Activated naive CD8-positive, alpha-beta T cell (primary cell): Measurements from ENCODE around the gene ADAMTS3.

Source experiments
- H3K27ac Mint-ChIP-seq: one replicate; pipeline ENCODE4 v1.8.0; 2021; ENCODE audit warnings: mixed read lengths
- H3K27me3 Mint-ChIP-seq: one replicate; pipeline ENCODE4 v1.8.0; 2021; ENCODE audit warnings: mixed read lengths
- H3K36me3 Mint-ChIP-seq: one replicate; pipeline ENCODE4 v1.8.0; 2021; ENCODE audit warnings: mixed read lengths
- H3K4me1 Mint-ChIP-seq: one replicate; pipeline ENCODE4 v1.8.0; 2021; ENCODE audit warnings: low read depth, mixed read lengths
- H3K4me3 Mint-ChIP-seq: one replicate; pipeline ENCODE4 v1.8.0; 2021; ENCODE audit warnings: mild to moderate bottlenecking, mixed read lengths
- H3K9me3 Mint-ChIP-seq: one replicate; pipeline ENCODE4 v1.8.0; 2021; ENCODE audit warnings: low read depth, mixed read lengths

Gene ADAMTS3

DNA sequence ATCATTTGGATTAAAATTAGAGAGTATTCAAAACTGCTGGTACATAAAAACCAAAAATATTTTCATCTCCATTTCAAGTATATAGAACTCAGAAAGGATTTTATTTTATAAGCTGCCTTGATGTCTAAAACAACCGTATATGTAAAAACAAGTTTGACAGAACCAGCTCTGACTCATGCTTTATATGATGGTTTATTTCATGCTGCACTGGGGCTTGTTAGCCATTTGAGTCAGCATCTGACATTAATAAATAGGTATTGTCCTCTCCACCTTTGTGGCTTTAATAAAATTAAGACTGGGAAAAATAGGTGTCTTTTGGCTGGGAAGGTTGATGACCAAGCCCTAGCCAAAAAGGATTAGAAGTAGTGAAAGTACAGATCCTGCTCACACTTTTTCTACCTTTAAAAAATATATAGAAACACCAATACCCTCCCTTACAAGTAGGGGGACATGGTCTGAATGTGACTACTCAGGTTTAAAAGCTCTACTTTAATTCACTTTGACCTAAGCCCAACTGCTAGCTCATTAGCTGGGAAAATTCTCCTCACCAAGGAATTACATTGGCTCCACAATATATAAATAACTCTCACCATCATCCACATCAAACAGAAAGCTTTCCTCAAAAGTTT is 228.1 kb downstream of the ADAMTS3 start:
- Mint-ChIP-seq H3K27me3 (peaks cover 3% of the 10 kb centered on the region), H3K9me3 (no peaks in the 10 kb centered on the region), H3K4me1 (no peaks in the 10 kb centered on the region), H3K27ac (no peak overlapping the region), H3K36me3 (no peaks in the 10 kb centered on the region), H3K4me3 (no peak overlapping the region)

- H3K27me3 Mint-ChIP-seq: peaks cover 1% of the 10 kb centered on the region
- H3K9me3 Mint-ChIP-seq: no peaks in the 10 kb centered on the region
- H3K36me3 Mint-ChIP-seq: no peaks in the 10 kb centered on the region
- H3K4me3 Mint-ChIP-seq: no peak overlapping the region
- no peak overlapping the region for H3K27ac Mint-ChIP-seq
- no peaks in the 10 kb centered on the region for H3K4me1 Mint-ChIP-seq
Observed at GRCh38 chr4:72338060-72338459, 231.0 kb downstream of the ADAMTS3 start.

- Mint-ChIP-seq H3K27ac (no peak overlapping the region), H3K27me3 (peaks cover 3% of the 10 kb centered on the region), H3K4me1 (no peaks in the 10 kb centered on the region), H3K9me3 (no peaks in the 10 kb centered on the region), H3K4me3 (no peak overlapping the region), H3K36me3 (no peaks in the 10 kb centered on the region)
Observed at GRCh38 chr4:72330381-72330780, 238.6 kb downstream of the ADAMTS3 start.

- H3K36me3 Mint-ChIP-seq: no peaks in the 10 kb centered on the region
- no peak overlapping the region for H3K27ac Mint-ChIP-seq
- H3K4me1 Mint-ChIP-seq: no peaks in the 10 kb centered on the region
- no peaks in the 10 kb centered on the region for H3K9me3 Mint-ChIP-seq
- peaks cover 2% of the 10 kb centered on the region for H3K27me3 Mint-ChIP-seq
- H3K4me3 Mint-ChIP-seq: no peak overlapping the region
Observed at GRCh38 chr4:72326692-72327632, 242.1 kb downstream of the ADAMTS3 start.

- H3K9me3 Mint-ChIP-seq: no peaks in the 10 kb centered on the region
- H3K4me1 Mint-ChIP-seq: no peaks in the 10 kb centered on the region
- peaks cover 5% of the 10 kb centered on the region for H3K27me3 Mint-ChIP-seq
- H3K36me3 Mint-ChIP-seq: no peaks in the 10 kb centered on the region
- no peak overlapping the region for H3K4me3 Mint-ChIP-seq
- H3K27ac Mint-ChIP-seq: no peak overlapping the region
Observed at GRCh38 chr4:72325215-72325614, 243.8 kb downstream of the ADAMTS3 start.

DNA sequence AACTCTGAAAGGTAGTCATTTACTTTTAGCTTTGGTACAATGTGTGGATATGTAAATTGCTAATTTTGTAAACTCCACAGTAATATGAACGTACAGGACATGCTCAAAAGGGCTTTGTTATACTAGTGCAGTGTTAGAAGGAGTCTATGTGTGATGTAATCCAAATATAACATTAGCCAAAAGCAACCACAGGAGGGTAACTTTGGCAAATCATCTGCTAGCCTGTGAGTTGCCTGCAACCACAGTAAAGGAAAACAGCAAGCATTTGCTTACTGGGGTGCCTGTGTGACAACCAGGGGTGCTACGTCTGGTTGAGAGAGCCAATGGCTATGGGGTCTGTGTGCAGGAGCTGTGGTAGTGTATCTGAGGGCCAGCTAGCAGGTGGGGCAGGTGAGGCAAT is 245.8 kb downstream of the ADAMTS3 start:
- Mint-ChIP-seq H3K9me3 (no peaks in the 10 kb centered on the region), H3K4me3 (no peak overlapping the region), H3K36me3 (no peaks in the 10 kb centered on the region), H3K27ac (no peak overlapping the region), H3K27me3 (peaks cover 5% of the 10 kb centered on the region), H3K4me1 (peaks cover 6% of the 10 kb centered on the region)

- no peaks in the 10 kb centered on the region for H3K36me3 Mint-ChIP-seq
- peaks cover 3% of the 10 kb centered on the region for H3K27me3 Mint-ChIP-seq
- peaks cover 6% of the 10 kb centered on the region for H3K4me1 Mint-ChIP-seq
- no peak overlapping the region for H3K4me3 Mint-ChIP-seq
- no peaks in the 10 kb centered on the region for H3K9me3 Mint-ChIP-seq
- H3K27ac Mint-ChIP-seq: no peak overlapping the region
Observed at GRCh38 chr4:72320223-72320948, 248.6 kb downstream of the ADAMTS3 start.

DNA sequence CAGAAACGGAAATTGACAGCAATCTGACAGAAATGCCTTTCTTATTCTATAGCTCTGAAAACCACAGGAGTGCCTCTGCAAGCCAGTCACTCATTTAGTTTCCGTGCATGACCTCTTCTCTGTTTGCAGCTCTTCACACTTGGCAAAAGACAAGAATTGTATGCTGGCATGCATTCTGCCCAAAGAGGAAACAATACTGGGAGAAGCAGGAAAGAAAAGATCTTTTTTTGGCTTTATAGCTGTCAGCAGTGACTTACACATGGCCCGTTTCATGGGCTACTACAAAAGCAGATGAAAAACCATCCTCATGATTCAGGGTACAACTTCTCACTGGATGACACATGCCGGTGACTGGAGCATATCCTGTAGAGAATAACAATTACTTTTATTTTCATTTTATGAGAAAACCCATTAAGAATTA is 249.4 kb downstream of the ADAMTS3 start:
- no peaks in the 10 kb centered on the region for H3K36me3 Mint-ChIP-seq
- H3K4me3 Mint-ChIP-seq: peak overlapping the region; percentile 8
- H3K9me3 Mint-ChIP-seq: no peaks in the 10 kb centered on the region
- no peak overlapping the region for H3K27ac Mint-ChIP-seq
- H3K4me1 Mint-ChIP-seq: peaks cover 6% of the 10 kb centered on the region
- peaks cover 3% of the 10 kb centered on the region for H3K27me3 Mint-ChIP-seq

DNA sequence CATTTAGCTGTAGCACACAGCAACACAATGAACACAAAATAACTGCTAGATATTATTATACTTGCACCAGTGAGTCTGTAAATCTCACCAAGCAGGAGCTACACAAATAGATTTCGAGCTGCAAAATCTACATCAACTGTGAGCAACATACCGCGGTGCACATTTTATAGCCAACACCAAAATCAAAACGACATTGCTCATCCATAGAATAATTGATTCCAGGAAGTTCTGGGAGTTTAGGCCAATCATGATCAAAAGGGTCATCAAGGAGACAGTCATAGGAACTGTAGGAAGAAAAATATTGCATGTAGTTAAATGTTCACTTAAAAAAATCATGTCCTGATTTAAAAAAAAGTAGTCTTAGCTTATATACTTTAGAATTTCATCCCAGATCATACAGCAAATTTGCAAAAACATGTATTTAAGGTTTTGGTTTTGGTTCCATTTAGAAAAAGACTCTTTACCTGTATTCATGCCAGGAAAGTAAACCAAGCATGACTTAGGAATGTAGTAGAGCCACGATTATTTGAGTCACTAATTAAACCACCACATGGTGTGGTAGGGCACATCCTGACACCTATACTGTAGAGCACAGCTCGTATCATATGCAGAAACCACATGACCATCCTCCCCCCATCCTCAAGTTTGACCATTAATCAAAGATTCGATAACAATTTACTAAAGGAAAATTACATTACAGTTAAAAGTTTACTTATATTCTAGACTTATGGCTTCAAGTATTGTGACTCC is 250.4 kb downstream of the ADAMTS3 start:
- H3K27me3 Mint-ChIP-seq: peaks cover 3% of the 10 kb centered on the region
- no peaks in the 10 kb centered on the region for H3K36me3 Mint-ChIP-seq
- H3K9me3 Mint-ChIP-seq: no peaks in the 10 kb centered on the region
- H3K4me3 Mint-ChIP-seq: no peak overlapping the region
- no peak overlapping the region for H3K27ac Mint-ChIP-seq
- H3K4me1 Mint-ChIP-seq: peaks cover 6% of the 10 kb centered on the region

DNA sequence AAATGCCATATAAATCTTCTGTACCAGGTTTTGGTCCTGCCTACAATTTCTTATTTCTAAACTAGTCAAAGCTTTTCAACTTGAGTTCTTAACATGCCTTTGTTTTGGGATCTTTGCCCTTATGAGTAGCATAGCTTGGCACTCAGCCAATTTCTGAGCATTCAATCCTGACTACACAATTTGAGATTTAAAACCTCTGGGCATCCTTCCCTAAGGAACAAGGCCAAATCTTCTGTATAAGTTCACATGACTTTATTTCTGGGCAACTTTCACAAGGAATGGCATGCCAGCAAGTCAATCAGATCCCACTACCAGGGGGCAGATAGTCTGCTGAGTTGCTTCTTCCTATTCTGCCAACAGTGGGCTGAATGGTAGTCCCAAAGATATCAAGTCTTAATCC is 254.2 kb downstream of the ADAMTS3 start:
- no peaks in the 10 kb centered on the region for H3K27me3 Mint-ChIP-seq
- peaks cover 6% of the 10 kb centered on the region for H3K4me1 Mint-ChIP-seq
- H3K36me3 Mint-ChIP-seq: no peaks in the 10 kb centered on the region
- H3K9me3 Mint-ChIP-seq: no peaks in the 10 kb centered on the region
- no peak overlapping the region for H3K27ac Mint-ChIP-seq
- no peak overlapping the region for H3K4me3 Mint-ChIP-seq

DNA sequence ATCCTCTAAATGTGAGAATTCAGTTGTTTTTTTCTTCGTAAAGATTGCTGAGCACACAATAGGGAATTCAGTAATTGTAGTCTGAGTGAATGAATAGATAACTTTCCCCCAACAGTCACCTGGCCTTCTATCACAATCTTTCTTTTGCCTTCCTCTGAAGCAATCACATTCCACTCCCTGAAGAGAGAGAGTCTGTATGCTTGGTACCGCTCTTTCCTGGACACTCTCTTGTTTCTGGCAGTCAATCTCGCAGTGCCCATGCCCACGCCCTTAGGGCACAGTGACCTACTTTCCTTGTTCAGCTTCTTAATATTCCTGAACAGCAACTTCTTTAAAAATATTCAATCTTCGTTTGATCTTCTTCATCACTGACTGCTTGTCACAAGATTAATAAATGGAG is 255.9 kb downstream of the ADAMTS3 start:
- Mint-ChIP-seq H3K27me3 (peaks cover 2% of the 10 kb centered on the region), H3K36me3 (no peaks in the 10 kb centered on the region), H3K9me3 (no peaks in the 10 kb centered on the region), H3K27ac (no peak overlapping the region), H3K4me1 (no peaks in the 10 kb centered on the region), H3K4me3 (no peak overlapping the region)

- Mint-ChIP-seq H3K4me1 (no peaks in the 10 kb centered on the region), H3K9me3 (no peaks in the 10 kb centered on the region), H3K36me3 (no peaks in the 10 kb centered on the region), H3K27ac (no peak overlapping the region), H3K27me3 (peaks cover 2% of the 10 kb centered on the region), H3K4me3 (no peak overlapping the region)
Observed at GRCh38 chr4:72312032-72312650, 256.9 kb downstream of the ADAMTS3 start.

- no peak overlapping the region for H3K4me3 Mint-ChIP-seq
- no peaks in the 10 kb centered on the region for H3K36me3 Mint-ChIP-seq
- peaks cover 2% of the 10 kb centered on the region for H3K27me3 Mint-ChIP-seq
- H3K9me3 Mint-ChIP-seq: no peaks in the 10 kb centered on the region
- H3K27ac Mint-ChIP-seq: no peak overlapping the region
- no peaks in the 10 kb centered on the region for H3K4me1 Mint-ChIP-seq
Observed at GRCh38 chr4:72311291-72311690, 257.7 kb downstream of the ADAMTS3 start.

- Mint-ChIP-seq H3K36me3 (no peaks in the 10 kb centered on the region), H3K27me3 (peaks cover 2% of the 10 kb centered on the region), H3K4me3 (no peak overlapping the region), H3K4me1 (no peaks in the 10 kb centered on the region), H3K27ac (no peak overlapping the region), H3K9me3 (no peaks in the 10 kb centered on the region)
Observed at GRCh38 chr4:72305620-72306019, 263.4 kb downstream of the ADAMTS3 start.
